Measurements from ENCODE around the gene ZNF627.

DNA sequence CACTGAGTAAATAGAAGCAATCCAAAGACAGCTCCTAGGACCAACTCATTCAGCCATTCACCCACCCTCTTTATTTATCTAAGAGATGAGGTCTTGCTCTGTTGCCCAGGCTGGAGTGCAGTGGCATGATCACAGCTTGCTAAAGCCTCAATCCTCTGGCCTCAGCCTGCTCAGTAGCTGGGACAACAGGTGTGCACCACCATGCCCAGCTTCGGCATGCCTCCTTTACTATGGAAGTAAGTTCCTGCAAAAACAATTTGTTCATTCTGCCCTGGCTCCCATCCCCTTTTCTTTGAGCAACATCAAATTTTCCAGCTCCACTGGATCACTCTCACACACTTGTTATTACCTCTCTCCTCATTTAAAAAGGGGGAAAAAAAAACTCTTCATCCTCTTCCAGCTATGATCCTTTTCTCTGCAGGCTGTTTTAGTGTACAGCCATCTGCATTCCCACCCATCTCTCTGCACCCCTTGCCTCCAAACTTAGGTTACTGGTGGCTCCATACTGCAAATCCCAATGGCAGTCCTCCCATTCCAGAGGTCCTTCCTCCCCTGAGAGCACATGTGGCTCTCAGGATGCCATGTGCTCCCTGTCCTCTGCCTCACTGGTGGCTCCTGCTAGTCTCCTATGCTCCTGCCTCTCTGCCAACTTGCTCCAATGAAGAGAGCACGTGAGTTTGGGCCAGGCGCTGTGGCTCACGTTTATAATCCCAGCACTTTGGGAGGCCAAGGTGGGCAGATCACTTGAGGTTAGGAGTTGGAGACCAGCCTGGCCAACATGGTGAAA is 40.5 kb upstream of the ZNF627 start:
- TF ChIP-seq EP300 (conservative IDR thresholded peaks at IDR 0.05; ENCODE audit: poor library complexity, severe bottlenecking), result no peak
- TF ChIP-seq, protein P1, sequence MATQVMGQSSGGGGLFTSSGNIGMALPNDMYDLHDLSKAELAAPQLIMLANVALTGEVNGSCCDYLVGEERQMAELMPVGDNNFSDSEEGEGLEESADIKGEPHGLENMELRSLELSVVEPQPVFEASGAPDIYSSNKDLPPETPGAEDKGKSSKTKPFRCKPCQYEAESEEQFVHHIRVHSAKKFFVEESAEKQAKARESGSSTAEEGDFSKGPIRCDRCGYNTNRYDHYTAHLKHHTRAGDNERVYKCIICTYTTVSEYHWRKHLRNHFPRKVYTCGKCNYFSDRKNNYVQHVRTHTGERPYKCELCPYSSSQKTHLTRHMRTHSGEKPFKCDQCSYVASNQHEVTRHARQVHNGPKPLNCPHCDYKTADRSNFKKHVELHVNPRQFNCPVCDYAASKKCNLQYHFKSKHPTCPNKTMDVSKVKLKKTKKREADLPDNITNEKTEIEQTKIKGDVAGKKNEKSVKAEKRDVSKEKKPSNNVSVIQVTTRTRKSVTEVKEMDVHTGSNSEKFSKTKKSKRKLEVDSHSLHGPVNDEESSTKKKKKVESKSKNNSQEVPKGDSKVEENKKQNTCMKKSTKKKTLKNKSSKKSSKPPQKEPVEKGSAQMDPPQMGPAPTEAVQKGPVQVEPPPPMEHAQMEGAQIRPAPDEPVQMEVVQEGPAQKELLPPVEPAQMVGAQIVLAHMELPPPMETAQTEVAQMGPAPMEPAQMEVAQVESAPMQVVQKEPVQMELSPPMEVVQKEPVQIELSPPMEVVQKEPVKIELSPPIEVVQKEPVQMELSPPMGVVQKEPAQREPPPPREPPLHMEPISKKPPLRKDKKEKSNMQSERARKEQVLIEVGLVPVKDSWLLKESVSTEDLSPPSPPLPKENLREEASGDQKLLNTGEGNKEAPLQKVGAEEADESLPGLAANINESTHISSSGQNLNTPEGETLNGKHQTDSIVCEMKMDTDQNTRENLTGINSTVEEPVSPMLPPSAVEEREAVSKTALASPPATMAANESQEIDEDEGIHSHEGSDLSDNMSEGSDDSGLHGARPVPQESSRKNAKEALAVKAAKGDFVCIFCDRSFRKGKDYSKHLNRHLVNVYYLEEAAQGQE (IDR thresholded peaks at IDR 0.05; ENCODE audit: borderline replicate concordance), result no peak
